NK-92 treated with Interleukin-12 subunit alpha and Interleukin-12 subunit beta, amount 100 ng/mL, for 24 hours (cell line): ENCODE data around the gene CMTM8.

ENCODE experiments used
- DNase-seq: peaks from one replicate; lab custom pipeline; 2025; lab: John Stamatoyannopoulos, UW

CMTM8 gene

GRCh38 chr3:32278714-32279113 lies 40.2 kb downstream of the CMTM8 start:
- DNase-seq: no peak

DNA sequence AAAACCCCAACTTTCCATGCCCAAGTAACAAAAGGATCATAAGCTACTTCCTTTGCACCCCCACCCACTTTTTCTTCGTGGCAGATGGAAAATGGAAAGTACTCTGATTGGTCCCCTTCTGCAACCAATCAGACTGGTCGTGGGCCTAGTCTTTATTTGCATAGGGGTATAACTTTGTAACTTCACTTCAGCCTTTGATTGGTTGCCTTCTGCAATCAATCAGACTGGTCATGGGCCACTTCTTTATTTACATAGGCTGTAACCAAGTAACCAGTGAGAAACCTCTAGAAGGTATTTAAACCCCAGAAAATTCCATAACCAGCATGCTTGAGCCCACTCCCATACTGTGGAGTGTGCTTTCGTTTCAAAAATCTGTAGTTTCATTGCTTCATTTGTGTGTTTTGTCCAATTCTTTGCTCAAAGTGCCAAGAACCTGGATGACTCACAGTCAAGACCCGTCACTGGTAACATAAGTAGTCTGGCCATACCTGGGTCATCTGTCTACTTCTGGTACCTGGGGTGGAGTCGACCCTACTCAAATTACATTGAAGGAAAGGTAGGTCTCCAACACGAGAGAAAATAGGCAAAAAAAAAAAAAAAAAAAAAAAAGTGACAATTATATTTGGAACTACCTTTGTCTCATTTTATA lies 41.9 kb downstream of the CMTM8 start:
- no peak for DNase-seq

- DNase-seq: no peak
Observed at GRCh38 chr3:32281570-32282106, 43.2 kb downstream of the CMTM8 start.

- DNase-seq: no peak
Observed at GRCh38 chr3:32282578-32283154, 44.2 kb downstream of the CMTM8 start.

GRCh38 chr3:32283304-32283703 lies 44.8 kb downstream of the CMTM8 start:
- DNase-seq: no peak

- DNase-seq: no peak
Observed at GRCh38 chr3:32284443-32285212, 46.1 kb downstream of the CMTM8 start.

- DNase-seq: no peak
Observed at GRCh38 chr3:32285891-32286290, 47.4 kb downstream of the CMTM8 start.

GRCh38 chr3:32288819-32289218 lies 50.3 kb downstream of the CMTM8 start:
- no peak for DNase-seq

GRCh38 chr3:32290619-32291018 lies 52.1 kb downstream of the CMTM8 start:
- no peak for DNase-seq

GRCh38 chr3:32292085-32292796 lies 53.8 kb downstream of the CMTM8 start:
- DNase-seq: no peak

GRCh38 chr3:32293903-32294302 lies 55.4 kb downstream of the CMTM8 start:
- DNase-seq: no peak

GRCh38 chr3:32296251-32297204 lies 58.0 kb downstream of the CMTM8 start:
- DNase-seq: no peak

- DNase-seq: peak; percentile 3
Observed at GRCh38 chr3:32297366-32297765, 58.9 kb downstream of the CMTM8 start.

- no peak for DNase-seq
Observed at GRCh38 chr3:32301426-32301825, 62.9 kb downstream of the CMTM8 start.

DNA sequence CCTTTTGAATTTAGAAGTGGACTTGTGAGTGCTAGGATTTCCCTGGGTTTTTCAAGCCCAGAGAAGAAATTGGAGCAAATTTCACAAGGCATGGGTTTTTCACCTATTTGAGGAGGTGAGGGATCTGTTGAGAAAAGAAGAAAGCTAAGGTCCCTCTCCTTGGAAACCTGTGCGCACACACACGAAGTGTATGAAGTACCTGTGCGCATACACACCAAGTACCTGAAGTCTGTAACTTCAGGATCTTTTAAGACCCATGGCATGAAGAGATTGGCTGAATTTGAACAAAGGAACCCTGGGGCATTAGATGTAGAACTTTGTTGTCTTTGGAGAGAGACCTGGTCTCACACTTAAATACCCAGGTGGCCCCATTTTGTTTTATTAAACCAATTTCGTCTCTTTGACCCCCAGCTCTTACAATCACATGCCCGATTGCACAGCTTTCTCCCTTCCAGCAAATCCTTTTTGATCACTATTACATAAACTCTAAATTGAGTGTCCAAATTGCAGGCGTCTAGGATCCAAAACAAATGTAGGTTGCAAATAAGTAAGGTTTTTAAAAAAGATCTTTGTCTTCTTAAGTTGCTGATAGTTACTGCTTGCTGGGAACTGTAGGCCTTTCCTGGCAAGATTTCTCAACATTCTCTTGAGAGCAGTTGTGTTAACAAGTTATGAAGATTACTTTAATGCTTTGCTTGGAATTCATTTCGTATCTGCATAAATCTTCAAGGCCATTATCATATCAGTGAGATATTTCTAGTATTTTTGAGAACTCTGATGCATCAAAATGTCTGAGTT lies 64.3 kb downstream of the CMTM8 start:
- no peak for DNase-seq

GRCh38 chr3:32303399-32303747 lies 64.9 kb downstream of the CMTM8 start:
- no peak for DNase-seq

DNA sequence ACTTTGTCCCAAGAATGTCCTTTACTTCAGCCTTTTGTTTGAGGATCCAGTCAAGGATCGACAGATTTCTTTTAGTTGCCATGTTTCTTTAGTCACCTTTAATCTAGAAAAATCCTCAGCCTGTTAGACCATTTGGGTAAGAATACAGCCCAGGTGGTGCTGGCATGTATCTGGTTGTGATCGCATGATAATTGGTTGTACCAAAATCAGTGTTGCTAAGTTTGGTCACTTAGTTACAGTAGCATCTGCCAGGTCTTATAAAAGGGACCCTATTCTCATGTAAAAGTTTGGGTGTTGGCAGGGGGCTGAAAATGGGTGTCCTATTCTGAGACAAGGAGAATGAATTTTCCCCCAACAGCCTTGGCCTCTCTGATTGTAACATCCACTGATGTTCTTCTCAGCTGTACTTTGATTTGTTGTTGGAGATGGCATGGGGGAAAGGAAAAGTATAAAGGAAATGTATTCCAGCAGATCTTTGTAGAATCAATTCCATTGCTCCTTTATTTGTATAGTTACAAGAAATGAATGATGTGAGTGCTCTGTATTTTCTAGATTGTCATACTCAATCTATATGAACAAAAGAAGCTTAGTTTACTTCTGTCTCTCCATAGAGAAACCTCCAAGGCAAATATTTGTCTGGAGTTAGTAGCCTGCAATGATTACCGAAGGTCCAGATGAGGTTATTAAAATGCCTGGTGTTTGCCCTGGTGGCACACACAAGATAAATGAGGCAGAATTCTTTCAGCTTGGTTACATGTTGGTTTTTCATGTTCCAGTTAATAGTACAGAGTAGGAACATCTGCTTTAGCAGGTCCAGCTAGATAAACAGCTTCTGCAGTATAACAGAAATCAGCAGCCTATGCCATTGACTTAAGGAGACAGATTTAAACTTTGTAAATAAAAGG lies 65.7 kb downstream of the CMTM8 start:
- no peak for DNase-seq

- DNase-seq: no peak
Observed at GRCh38 chr3:32305361-32305876, 66.9 kb downstream of the CMTM8 start.

DNA sequence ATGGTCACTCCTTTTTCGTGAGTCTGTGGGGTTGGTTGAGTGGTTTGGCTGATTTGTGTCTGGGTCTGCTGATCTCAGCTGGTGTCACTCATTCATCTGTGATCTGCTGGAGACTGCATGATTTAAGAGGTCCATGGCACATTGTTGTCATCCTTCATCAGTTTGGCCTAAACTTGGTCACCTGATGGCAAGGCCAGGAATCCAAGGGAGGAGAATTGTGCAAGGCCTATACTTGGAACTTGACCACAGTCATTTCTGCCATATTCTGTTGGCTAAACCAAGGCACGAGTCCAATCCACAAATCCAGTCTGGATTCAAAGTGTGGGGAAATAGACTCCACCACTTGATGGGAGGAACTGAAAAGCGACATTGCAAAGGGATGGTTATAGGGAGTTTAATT lies 67.6 kb downstream of the CMTM8 start:
- DNase-seq: no peak
